ENCODE data around the gene B3GNT8.
"Not testable (repeated sequence)": the region's sequence is repeated elsewhere in the genome, so short reads cannot be mapped to it uniquely, and the experiment has no call there.

- TF ChIP-seq CTCF, POLR2A (IDR thresholded peaks at IDR 0.05): not testable (repeated sequence)
Observed at GRCh38 chr19:41381536-41381935, 45.6 kb downstream of the B3GNT8 start.
